IPS-18c (cell line): ENCODE results near the gene CRISP1.

Source experiments
- H3K4me3 ChIP-seq: 2 replicates; pipeline ENCODE4 v1.7.0; 2013; ENCODE audit warnings: low read depth, mild to moderate bottlenecking, low read length, moderate library complexity; ENCODE audit not compliant: insufficient read depth
- H3K9me3 ChIP-seq: one replicate; pipeline ENCODE4 v1.6.1; 2013; ENCODE audit warnings: mild to moderate bottlenecking, low read length, moderate library complexity; ENCODE audit not compliant: control insufficient read depth, insufficient read depth

CRISP1 gene

DNA sequence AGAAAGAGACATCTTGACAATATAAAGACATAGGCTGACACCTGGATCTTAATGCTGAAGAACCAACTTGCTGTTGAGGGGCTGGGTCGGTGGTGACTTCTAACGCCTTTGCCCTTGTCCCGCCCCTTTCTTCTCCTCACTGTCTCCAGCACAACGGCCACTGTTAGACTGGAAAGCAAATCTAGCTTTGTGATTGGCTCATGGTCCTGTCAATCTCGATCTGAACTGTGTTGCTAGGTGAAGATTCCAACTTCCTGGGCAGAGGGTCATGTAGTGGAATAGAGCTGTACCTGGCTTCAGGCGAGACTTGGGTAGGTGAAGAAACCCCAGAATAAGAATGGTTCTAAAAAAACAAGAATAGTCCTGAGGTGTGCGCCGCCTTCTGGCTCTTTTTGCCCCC is 79.2 kb downstream of the CRISP1 start, which contains the start of gene PGK2:
Gene PGK2, minus strand, starts transcription at position 110 of the 400 bp plus-strand sequence. Its CDS starts 98 bp downstream, at position 12.
- Histone ChIP-seq H3K4me3 (no peak within 1 kb of the TSS), H3K9me3 (no peaks in the 10 kb centered on the region)

- H3K9me3 ChIP-seq, result no peaks in the 10 kb centered on the region
- H3K4me3 ChIP-seq, result no peak overlapping the region
These were observed 82.1 kb downstream of the CRISP1 start for GRCh38 chr6:49784272-49784671.
